HEK293 (cell line): ENCODE measurements around the gene ABTB2.
"Not testable (repeated sequence)": the region's sequence is repeated elsewhere in the genome, so short reads cannot be mapped to it uniquely, and the experiment has no call there.

Source experiments
- CTCF ChIA-PET: fragments of 350-600 bp; formaldehyde crosslinking; extraction: SDS; loops from one replicate; lab custom pipeline; 2021; ENCODE audit warnings: antibody characterized with exemption; lab: Yijun Ruan, JAX
- POLR2A ChIA-PET: fragments of 300-600 bp; formaldehyde crosslinking; extraction: SDS; loops from one replicate; lab custom pipeline; 2020; ENCODE audit warnings: antibody characterized with exemption, inconsistent platforms; lab: Yijun Ruan, JAX
- H3K27ac ChIP-seq: fragments of 200-500 bp; sonication (Bioruptor generic); 2 replicates; pipeline ENCODE4 v1.5.1; 2014; ENCODE audit warnings: low read depth, low read length, control low read depth, inconsistent platforms; ENCODE audit errors: extremely low read depth
- H3K36me3 ChIP-seq, 2 experiments: fragments of 200-500 bp in 1 of 2; sonication (Bioruptor generic) in 1 of 2; 1 replicate in 1 of 2; 2 replicates in 1 of 2; pipeline ENCODE4 v1.5.1; 2014 to 2017; ENCODE audit warnings: inconsistent platforms in 2 of 2, low read length in 2 of 2; ENCODE audit not compliant: control insufficient read depth in 2 of 2, insufficient read depth in 1 of 2
- H3K4me1 ChIP-seq: fragments of 200-500 bp; sonication (Bioruptor generic); 2 replicates; pipeline ENCODE4 v1.5.1; 2014; ENCODE audit warnings: mild to moderate bottlenecking, low read length, inconsistent platforms; ENCODE audit not compliant: control insufficient read depth, insufficient read depth
- H3K4me3 ChIP-seq: 2 replicates; pipeline ENCODE4 v1.5.1; 2011; ENCODE audit warnings: low read depth, mild to moderate bottlenecking, control low read depth, low read length, moderate library complexity
- H3K9me3 ChIP-seq: fragments of 200-500 bp; sonication (Bioruptor generic); 2 replicates; pipeline ENCODE4 v1.5.1; 2014; ENCODE audit warnings: low read depth, low read length, inconsistent platforms; ENCODE audit not compliant: control insufficient read depth, insufficient read depth
- BCL11A ChIP-seq: fragments of 450-650 bp; formaldehyde crosslinking; IDR thresholded peaks from 2 replicates; pipeline ENCODE4 v1.5.1; 2016; ENCODE audit warnings: low read depth, missing biosample characterization, missing genetic modification characterization
- BCL11B ChIP-seq: fragments of 450-650 bp; formaldehyde crosslinking; IDR thresholded peaks from 2 replicates; pipeline ENCODE4 v1.5.1; 2016; ENCODE audit warnings: low read depth, missing biosample characterization, missing genetic modification characterization
- HIC1 ChIP-seq: fragments of 450-650 bp; formaldehyde crosslinking; IDR thresholded peaks from 2 replicates; pipeline ENCODE4 v1.5.1; 2016; ENCODE audit warnings: missing biosample characterization, missing genetic modification characterization
- MYNN ChIP-seq: fragments of 450-650 bp; formaldehyde crosslinking; IDR thresholded peaks from 2 replicates; pipeline ENCODE4 v1.5.1; 2016; ENCODE audit warnings: missing biosample characterization, missing genetic modification characterization, borderline replicate concordance
- PRDM1 ChIP-seq: fragments of 450-650 bp; formaldehyde crosslinking; IDR thresholded peaks from 2 replicates; pipeline ENCODE4; 2016; ENCODE audit warnings: missing biosample characterization, missing genetic modification characterization
- PRDM6 ChIP-seq: fragments of 450-650 bp; formaldehyde crosslinking; IDR thresholded peaks from 2 replicates; pipeline ENCODE4 v1.5.1; 2017; ENCODE audit warnings: missing biosample characterization, missing genetic modification characterization
- TSHZ1 ChIP-seq: fragments of 450-650 bp; formaldehyde crosslinking; IDR thresholded peaks from 2 replicates; pipeline ENCODE4 v1.5.1; 2016; ENCODE audit warnings: missing biosample characterization, missing genetic modification characterization, borderline replicate concordance
- ZBTB44 ChIP-seq: fragments of 450-650 bp; IDR thresholded peaks from 2 replicates; pipeline ENCODE4 v1.5.1; 2018; ENCODE audit warnings: missing biosample characterization, mild to moderate bottlenecking, missing genetic modification characterization
- ZBTB48 ChIP-seq: fragments of 450-650 bp; formaldehyde crosslinking; IDR thresholded peaks from 2 replicates; pipeline ENCODE4 v1.5.1; 2016; ENCODE audit warnings: missing biosample characterization, missing genetic modification characterization
- ZFP3 ChIP-seq: fragments of 450-650 bp; formaldehyde crosslinking; IDR thresholded peaks from 2 replicates; pipeline ENCODE4 v1.5.1; 2016; ENCODE audit warnings: low read depth, missing biosample characterization, missing genetic modification characterization
- ZFP37 ChIP-seq: fragments of 450-650 bp; formaldehyde crosslinking; IDR thresholded peaks from 2 replicates; pipeline ENCODE4 v1.5.1; 2016; ENCODE audit warnings: missing biosample characterization, missing genetic modification characterization
- ZNF155 ChIP-seq: fragments of 450-650 bp; formaldehyde crosslinking; IDR thresholded peaks from 2 replicates; pipeline ENCODE4 v1.5.1; 2016; ENCODE audit warnings: missing biosample characterization, missing genetic modification characterization
- ZNF221 ChIP-seq: fragments of 450-650 bp; formaldehyde crosslinking; IDR thresholded peaks from 2 replicates; pipeline ENCODE4 v1.5.1; 2017; ENCODE audit warnings: missing biosample characterization, missing genetic modification characterization, borderline replicate concordance
- ZNF24 ChIP-seq: fragments of 450-650 bp; formaldehyde crosslinking; IDR thresholded peaks from 2 replicates; pipeline ENCODE4 v1.5.1; 2016; ENCODE audit warnings: missing biosample characterization, missing genetic modification characterization
- ZNF292 ChIP-seq: fragments of 450-650 bp; formaldehyde crosslinking; IDR thresholded peaks from 2 replicates; pipeline ENCODE4 v1.5.1; 2016; ENCODE audit warnings: low read depth, missing biosample characterization, missing genetic modification characterization, borderline replicate concordance
- ZNF423 ChIP-seq: fragments of 450-650 bp; formaldehyde crosslinking; IDR thresholded peaks from 2 replicates; pipeline ENCODE4 v1.5.1; 2016; ENCODE audit warnings: missing biosample characterization, missing genetic modification characterization
- ZNF488 ChIP-seq: fragments of 450-650 bp; formaldehyde crosslinking; IDR thresholded peaks from 2 replicates; pipeline ENCODE4 v1.5.1; 2016; ENCODE audit warnings: missing biosample characterization, missing genetic modification characterization
- ZNF501 ChIP-seq: fragments of 450-650 bp; formaldehyde crosslinking; IDR thresholded peaks from 2 replicates; pipeline ENCODE4 v1.5.1; 2016; ENCODE audit warnings: missing biosample characterization, missing genetic modification characterization
- ZNF600 ChIP-seq: fragments of 450-650 bp; formaldehyde crosslinking; IDR thresholded peaks from 2 replicates; pipeline ENCODE4 v1.5.1; 2016; ENCODE audit warnings: missing biosample characterization, missing genetic modification characterization

Gene ABTB2

GRCh38 chr11:34181856-34182405 is 175.9 kb downstream of the ABTB2 start (continued):
- TF ChIP-seq HIC1 (tag by site-specific recombination) (no peak), ZNF423 (tag by site-specific recombination) (no peak), MYNN (tag by site-specific recombination) (no peak)

GRCh38 chr11:34181251-34181650 is 176.6 kb downstream of the ABTB2 start:
- H3K9me3 ChIP-seq: no peaks in the 10 kb centered on the region
- ChIA-PET CTCF (interaction anchor here (0.6 to 0.7 kb wide), 2 partner anchors 137 to 334 kb away, joined by 3 read pairs; no protein-coding TSS in a partner anchor), POLR2A (interaction anchor here (1.2 kb wide), 1 partner anchor 176 kb away, joined by 4 read pairs; the partner anchor contains the start of gene ABTB2)
- no peaks in the 10 kb centered on the region for H3K36me3 ChIP-seq
- H3K4me1 ChIP-seq: no peaks in the 10 kb centered on the region
- no peak overlapping the region for H3K27ac ChIP-seq
- TF ChIP-seq ZNF292 (no peak), ZFP37 (tag by site-specific recombination) (no peak), ZNF600 (tag by site-specific recombination) (no peak), ZNF488 (tag by site-specific recombination) (no peak), BCL11B (tag by site-specific recombination) (no peak), ZNF24 (no peak), ZNF221 (tag by site-specific recombination) (no peak), ZBTB48 (tag by site-specific recombination) (no peak), ZNF501 (tag by site-specific recombination) (no peak), PRDM6 (tag by site-specific recombination) (no peak), TSHZ1 (no peak), ZFP3 (tag by site-specific recombination) (no peak), BCL11A (no peak), ZBTB44 (no peak), ZNF155 (tag by site-specific recombination) (no peak), PRDM1 (tag by site-specific recombination) (no peak)
- H3K4me3 ChIP-seq: no peak overlapping the region

GRCh38 chr11:34180814-34181165 is 177.0 kb downstream of the ABTB2 start:
- POLR2A ChIA-PET: interaction anchor here (1.2 kb wide), 1 partner anchor 177 kb away, joined by 4 read pairs; the partner anchor contains the start of gene ABTB2
- CTCF ChIA-PET: interaction anchor here (0.6 kb wide), 1 partner anchor 137 kb away, joined by 3 read pairs; no protein-coding TSS in a partner anchor
- not testable (repeated sequence) for H3K4me3 ChIP-seq, H3K36me3 ChIP-seq, H3K4me1 ChIP-seq, H3K9me3 ChIP-seq, H3K27ac ChIP-seq
